Natural killer cell (primary cell): Measurements from ENCODE around the gene CRTAC1. TPM values are rescaled to one million over a fixed set of nuclear protein-coding genes. Genes with fewer than 3 reads are reported as not detected.

ENCODE experiments used
- ATAC-seq, 3 donors: fragments of 150-1000 bp in 2 of 3; fragments of 200-7000 bp in 1 of 3; cut with Tn5 transposase; 1 replicate in 1 of 3; 2 replicates in 2 of 3; pipeline ENCODE4 v1.10.0; 2021; ENCODE audit warnings: mild to moderate bottlenecking in 2 of 3, moderate library complexity in 2 of 3
- DNase-seq, 2 donors: peaks; one replicate each; pipeline versions ENCODE4 v3.0.0 to v3.0.0-alpha.2; 2013 to 2021; ENCODE audit warnings: mixed read lengths in 1 of 2
- H3K27ac ChIP-seq: one replicate; pipeline ENCODE4 v1.5.1; 2013; ENCODE audit warnings: mild to moderate bottlenecking, low read length
- H3K27me3 ChIP-seq: one replicate; pipeline ENCODE4 v1.6.1; 2013; ENCODE audit warnings: low read length; ENCODE audit not compliant: control insufficient read depth, insufficient read depth
- H3K36me3 ChIP-seq: one replicate; pipeline ENCODE4 v1.6.1; 2013; ENCODE audit warnings: low read length; ENCODE audit not compliant: control insufficient read depth, insufficient read depth
- H3K4me1 ChIP-seq: one replicate; pipeline ENCODE4 v1.6.1; 2013; ENCODE audit warnings: low read length; ENCODE audit not compliant: control insufficient read depth, insufficient read depth
- H3K4me3 ChIP-seq: one replicate; pipeline ENCODE4 v1.5.1; 2013; ENCODE audit warnings: low read length
- H3K9me3 ChIP-seq: one replicate; pipeline ENCODE4 v1.6.1; 2013; ENCODE audit warnings: low read length; ENCODE audit not compliant: control insufficient read depth, insufficient read depth
- H3K27ac Mint-ChIP-seq, 2 donors: one replicate each; pipeline ENCODE4 v1.8.0; 2022; ENCODE audit warnings: mild to moderate bottlenecking in 2 of 2, mixed read lengths in 2 of 2, moderate library complexity in 1 of 2
- H3K27me3 Mint-ChIP-seq, 2 donors: one replicate each; pipeline ENCODE4 v1.8.0; 2022; ENCODE audit warnings: low read depth in 2 of 2, mixed read lengths in 2 of 2
- H3K36me3 Mint-ChIP-seq: one replicate; pipeline ENCODE4 v1.8.0; 2022; ENCODE audit warnings: mixed read lengths
- H3K4me1 Mint-ChIP-seq, 2 donors: one replicate each; pipeline ENCODE4 v1.8.0; 2022; ENCODE audit warnings: mixed read lengths in 2 of 2
- H3K4me3 Mint-ChIP-seq: one replicate; pipeline ENCODE4 v1.8.0; 2022; ENCODE audit warnings: mild to moderate bottlenecking, moderate library complexity, mixed read lengths
- H3K9me3 Mint-ChIP-seq, 2 donors: one replicate each; pipeline ENCODE4 v1.8.0; 2022; ENCODE audit warnings: mixed read lengths in 2 of 2
- WGBS: methylation state at CpG from one replicate; pipeline ENCODE4 v1.1.7; 2013; ENCODE audit warnings: missing lambda C conversion rate; ENCODE audit not compliant: insufficient coverage; 5-methylcytosine and 5-hydroxymethylcytosine counted together
- intact Hi-C: fragments of 100-400 bp; cut with micrococcal nuclease; formaldehyde crosslinking; loops from one replicate; pipeline ENCODE4 v1.14.2; 2022
- total RNA-seq, 4 donors: library from RNA; stranded (reverse); fragments of 120-200 nt in 1 of 4; gene quantifications; one replicate each; pipeline versions ENCODE4 v1.2.3 to v1.2.4, GENCODE V29; 2013 to 2022
- TF ChIP-seq, protein P1 (sequence below): fragments of 200-600 bp; IDR thresholded peaks from one replicate; pipeline ENCODE4 v1.8.0; 2022; ENCODE audit warnings: antibody characterized with exemption

CRTAC1 gene
- total RNA-seq, 3 donors from 2014 or later (not counting 1 experiment from before 2014, with no cell fraction given) = not detected

DNA sequence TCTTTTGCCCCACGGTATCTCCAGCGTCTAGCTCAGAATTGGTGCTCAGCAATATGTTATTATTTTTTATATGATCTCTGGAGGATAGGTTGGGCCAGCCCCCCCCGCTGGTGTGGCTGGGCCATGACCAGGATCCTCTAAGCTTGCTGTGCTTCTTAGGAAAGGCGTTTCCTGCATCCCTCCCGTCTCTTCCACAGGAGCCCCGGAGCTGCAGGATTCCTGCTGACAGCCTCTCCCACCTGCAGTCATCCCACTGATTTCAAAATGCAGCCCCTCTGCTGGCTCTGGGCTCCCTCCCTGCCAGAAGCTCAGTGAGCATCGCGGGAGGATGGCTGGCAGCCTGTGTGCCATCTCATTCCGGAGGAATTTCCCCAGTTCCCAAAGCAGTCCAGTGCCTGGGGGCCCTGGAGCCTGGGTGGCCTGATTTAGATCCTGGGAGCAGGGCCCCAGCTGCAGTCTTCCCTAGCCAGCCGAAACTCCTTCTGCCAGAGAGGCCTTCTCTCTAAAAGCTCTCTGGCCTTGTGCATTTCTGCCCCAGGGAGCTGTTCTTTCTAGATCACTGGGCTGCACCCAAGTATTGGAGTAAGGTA is 202.6 kb downstream of the CRTAC1 start:
- Mint-ChIP-seq H3K27me3 (no peaks in the 10 kb centered on the region), H3K4me3 (no peak overlapping the region), H3K27ac (peak overlapping the region in 1 of 2 donors; percentile 58), H3K36me3 (no peaks in the 10 kb centered on the region), H3K9me3 (no peaks in the 10 kb centered on the region), H3K4me1 (peaks cover 23 to 37% of the 10 kb centered on the region in 2 donors)
- Histone ChIP-seq H3K27ac (no peak overlapping the region), H3K9me3 (no peaks in the 10 kb centered on the region), H3K4me1 (peaks cover 8% of the 10 kb centered on the region), H3K36me3 (no peaks in the 10 kb centered on the region), H3K4me3 (no peak overlapping the region), H3K27me3 (no peaks in the 10 kb centered on the region)
- DNase-seq = no peak
- TF ChIP-seq, protein P1, sequence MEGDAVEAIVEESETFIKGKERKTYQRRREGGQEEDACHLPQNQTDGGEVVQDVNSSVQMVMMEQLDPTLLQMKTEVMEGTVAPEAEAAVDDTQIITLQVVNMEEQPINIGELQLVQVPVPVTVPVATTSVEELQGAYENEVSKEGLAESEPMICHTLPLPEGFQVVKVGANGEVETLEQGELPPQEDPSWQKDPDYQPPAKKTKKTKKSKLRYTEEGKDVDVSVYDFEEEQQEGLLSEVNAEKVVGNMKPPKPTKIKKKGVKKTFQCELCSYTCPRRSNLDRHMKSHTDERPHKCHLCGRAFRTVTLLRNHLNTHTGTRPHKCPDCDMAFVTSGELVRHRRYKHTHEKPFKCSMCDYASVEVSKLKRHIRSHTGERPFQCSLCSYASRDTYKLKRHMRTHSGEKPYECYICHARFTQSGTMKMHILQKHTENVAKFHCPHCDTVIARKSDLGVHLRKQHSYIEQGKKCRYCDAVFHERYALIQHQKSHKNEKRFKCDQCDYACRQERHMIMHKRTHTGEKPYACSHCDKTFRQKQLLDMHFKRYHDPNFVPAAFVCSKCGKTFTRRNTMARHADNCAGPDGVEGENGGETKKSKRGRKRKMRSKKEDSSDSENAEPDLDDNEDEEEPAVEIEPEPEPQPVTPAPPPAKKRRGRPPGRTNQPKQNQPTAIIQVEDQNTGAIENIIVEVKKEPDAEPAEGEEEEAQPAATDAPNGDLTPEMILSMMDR = no peak
- ATAC-seq = no peak
- intact Hi-C loops = no loop called here
- 75% methylated on average over 10 of the region's 10 CpGs for WGBS

DNA sequence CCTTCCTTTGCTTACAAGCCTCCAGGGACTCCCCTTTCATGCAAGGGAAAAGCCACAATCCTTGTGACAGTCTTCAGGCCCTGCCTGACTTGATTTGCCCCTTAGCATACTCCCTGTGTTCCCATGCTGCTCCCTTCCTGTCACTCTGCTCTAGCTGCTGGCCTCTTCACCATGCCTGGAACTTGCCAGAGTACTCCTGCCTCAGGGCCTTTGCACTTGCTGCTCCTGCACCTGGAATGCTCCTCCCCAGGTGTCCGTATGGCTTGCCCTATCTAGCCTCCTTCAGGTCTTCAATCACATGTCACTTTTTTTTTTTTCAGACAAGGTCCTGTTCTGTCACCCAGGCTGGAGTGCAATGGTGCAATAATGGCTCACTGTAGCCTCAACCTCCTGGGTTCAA is 203.5 kb downstream of the CRTAC1 start:
- H3K4me1 Mint-ChIP-seq = peaks cover 23 to 36% of the 10 kb centered on the region in 2 donors
- Histone ChIP-seq H3K27me3 (no peaks in the 10 kb centered on the region), H3K27ac (no peak overlapping the region), H3K9me3 (no peaks in the 10 kb centered on the region), H3K36me3 (no peaks in the 10 kb centered on the region), H3K4me3 (no peak overlapping the region), H3K4me1 (peaks cover 8% of the 10 kb centered on the region)
- TF ChIP-seq, protein P1 = no peak
- no peak for ATAC-seq
- no peak for DNase-seq
- intact Hi-C loops = no loop called here
- no peaks in the 10 kb centered on the region for H3K27me3 Mint-ChIP-seq
- H3K4me3 Mint-ChIP-seq = no peak overlapping the region
- no peaks in the 10 kb centered on the region for H3K36me3 Mint-ChIP-seq
- H3K27ac Mint-ChIP-seq = peak overlapping the region in 1 of 2 donors; percentile 13
- no peaks in the 10 kb centered on the region for H3K9me3 Mint-ChIP-seq
- 92% methylated on average over 1 of the region's 1 CpG for WGBS

DNA sequence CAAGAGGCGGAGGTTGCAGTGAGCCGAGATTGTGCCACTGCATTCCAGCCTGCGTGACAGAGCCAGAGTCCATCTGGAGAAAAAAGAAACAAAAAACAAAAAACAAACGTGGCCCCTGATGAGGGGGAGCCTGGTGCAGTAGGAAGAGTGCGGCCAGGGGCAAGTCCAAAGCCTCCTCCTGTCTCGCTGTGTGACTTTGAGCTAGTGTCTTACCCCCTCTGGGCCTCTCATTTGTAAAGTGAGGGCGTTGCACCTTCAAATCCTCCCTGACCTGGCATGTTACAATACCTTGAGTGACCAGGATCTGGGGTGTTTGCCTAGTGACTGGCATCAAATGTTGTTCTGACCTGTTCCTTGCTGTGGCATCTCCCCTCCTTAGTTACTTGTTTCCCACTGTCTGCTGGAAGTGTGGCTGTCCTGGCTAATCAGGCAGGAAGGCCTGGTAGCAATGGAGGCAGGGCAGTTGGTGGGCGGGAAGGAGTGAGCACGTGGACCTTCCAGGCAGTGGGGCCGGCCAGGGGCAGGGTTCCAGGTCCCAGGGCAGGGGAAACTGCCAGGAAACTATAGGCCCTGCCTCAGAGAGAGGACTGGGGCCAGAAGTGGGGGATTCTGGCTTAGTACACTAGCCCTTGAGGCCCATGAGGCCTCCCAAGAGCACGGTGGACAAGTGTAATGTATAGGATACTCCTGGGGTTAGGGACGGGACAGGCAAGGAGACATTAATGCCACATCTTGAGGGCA is 205.2 kb downstream of the CRTAC1 start:
- ATAC-seq = no peak
- Mint-ChIP-seq H3K27ac (peak overlapping the region in 1 of 2 donors; percentile 13), H3K4me3 (no peak overlapping the region), H3K36me3 (no peaks in the 10 kb centered on the region), H3K9me3 (no peaks in the 10 kb centered on the region), H3K4me1 (peaks cover 23 to 32% of the 10 kb centered on the region in 2 donors), H3K27me3 (peaks cover 0 to 2% of the 10 kb centered on the region in 2 donors)
- intact Hi-C loops = no loop called here
- no peak for DNase-seq
- WGBS = 88% methylated on average over 12 of the region's 12 CpGs
- Histone ChIP-seq H3K27ac (no peak overlapping the region), H3K36me3 (no peaks in the 10 kb centered on the region), H3K4me3 (no peak overlapping the region), H3K9me3 (no peaks in the 10 kb centered on the region), H3K4me1 (peaks cover 8% of the 10 kb centered on the region), H3K27me3 (no peaks in the 10 kb centered on the region)
- TF ChIP-seq, protein P1 = no peak
